ENCODE measurements around the gene DLX2. TPM values are rescaled to one million over a fixed set of nuclear protein-coding genes. Genes with fewer than 3 reads are reported as not detected.
"Not testable (repeated sequence)": the region's sequence is repeated elsewhere in the genome, so short reads cannot be mapped to it uniquely, and the experiment has no call there.

Gene DLX2
- total RNA-seq (0.47 TPM), polyA plus RNA-seq (not detected)

DNA sequence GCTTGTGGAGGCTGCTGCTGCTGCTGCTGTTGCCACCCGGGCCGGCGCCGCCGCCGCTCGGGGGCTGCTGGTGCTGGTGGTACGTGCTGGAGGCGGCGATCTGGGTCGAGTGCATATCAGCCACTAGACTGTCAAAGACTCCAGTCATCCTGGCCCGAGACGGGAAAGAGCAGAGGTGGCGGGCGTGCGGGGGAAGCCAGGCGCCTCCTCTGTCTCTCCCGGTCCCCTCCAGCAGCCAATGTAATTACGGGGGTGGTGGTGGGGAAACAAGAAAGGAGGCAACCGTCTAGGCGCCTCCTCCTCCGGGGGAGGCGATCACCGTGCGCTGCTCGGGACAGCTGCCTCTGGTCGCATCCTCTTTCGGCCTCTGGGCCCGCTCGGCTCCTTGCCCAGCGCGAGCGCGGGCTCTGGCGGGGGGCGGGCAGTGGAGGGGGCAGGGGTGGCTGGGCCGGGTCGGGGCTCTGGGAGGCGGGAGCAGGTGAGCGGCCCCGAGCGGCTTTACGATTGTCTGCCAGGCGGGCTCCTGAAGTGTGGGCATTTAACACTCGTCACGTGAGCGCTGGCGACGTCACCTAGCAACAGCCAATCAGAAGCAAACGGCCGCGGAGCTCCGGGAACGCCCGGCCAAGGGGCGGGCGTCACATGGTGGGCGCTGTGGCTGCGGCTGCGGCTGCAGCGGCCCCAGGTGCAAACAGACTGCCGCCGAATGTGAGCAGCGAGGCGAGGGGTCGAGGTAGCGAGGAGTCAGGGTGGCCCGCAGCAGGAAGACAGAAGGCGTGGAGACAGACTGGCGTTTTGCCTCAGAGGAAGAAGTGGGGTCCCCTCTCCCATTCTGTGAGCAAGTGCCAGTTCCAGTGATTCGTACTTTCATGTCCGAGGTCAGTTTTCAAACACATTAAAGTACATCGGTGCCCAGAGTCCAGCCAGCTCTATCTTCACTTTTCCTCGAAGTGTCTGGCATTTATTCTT, at the start of gene DLX2:
DLX2 (minus strand) TSS at position 510 of the 969 bp plus-strand sequence; CDS start at position 148, 362 bp downstream.
- Mint-ChIP-seq H3K36me3 (peaks cover 6% of the 10 kb centered on the region), H3K4me1 (peaks cover 24 to 65% (median 39%) of the 10 kb centered on the region in 4 donors), H3K27me3 (peaks cover 80% of the 10 kb centered on the region), H3K27ac (peak within 1 kb of the TSS; percentile 38 to 94 (median 60)), H3K9me3 (peaks cover 0 to 7% (median 2%) of the 10 kb centered on the region in 7 donors), H3K4me3 (peak within 1 kb of the TSS; percentile 82 to 90 (median 88))
- Histone ChIP-seq H3K36me3 (ENCODE audit: control insufficient read depth, insufficient read depth, low read length) (no peaks in the 10 kb centered on the region), H3K9me3 (ENCODE audit: control insufficient read depth in 2 of 2, low read length in 2 of 2) (no peaks in the 10 kb centered on the region), H3K4me1 (ENCODE audit: control insufficient read depth, insufficient read depth, low read length, poor library complexity, severe bottlenecking) (peaks cover 78% of the 10 kb centered on the region), H3K27ac (ENCODE audit: insufficient read depth, low read length, poor library complexity, severe bottlenecking) (no peak within 1 kb of the TSS), H3K4me3 (ENCODE audit: low read depth, low read length) (peak within 1 kb of the TSS; percentile 58), H3K27me3 (ENCODE audit: control insufficient read depth, insufficient read depth, low read length) (peaks cover 56% of the 10 kb centered on the region)
- ATAC-seq (ENCODE audit: low read depth in 2 of 2) (peak; percentile 22 to 25), DNase-seq (peak; percentile 45 to 83 (median 58))

DNA sequence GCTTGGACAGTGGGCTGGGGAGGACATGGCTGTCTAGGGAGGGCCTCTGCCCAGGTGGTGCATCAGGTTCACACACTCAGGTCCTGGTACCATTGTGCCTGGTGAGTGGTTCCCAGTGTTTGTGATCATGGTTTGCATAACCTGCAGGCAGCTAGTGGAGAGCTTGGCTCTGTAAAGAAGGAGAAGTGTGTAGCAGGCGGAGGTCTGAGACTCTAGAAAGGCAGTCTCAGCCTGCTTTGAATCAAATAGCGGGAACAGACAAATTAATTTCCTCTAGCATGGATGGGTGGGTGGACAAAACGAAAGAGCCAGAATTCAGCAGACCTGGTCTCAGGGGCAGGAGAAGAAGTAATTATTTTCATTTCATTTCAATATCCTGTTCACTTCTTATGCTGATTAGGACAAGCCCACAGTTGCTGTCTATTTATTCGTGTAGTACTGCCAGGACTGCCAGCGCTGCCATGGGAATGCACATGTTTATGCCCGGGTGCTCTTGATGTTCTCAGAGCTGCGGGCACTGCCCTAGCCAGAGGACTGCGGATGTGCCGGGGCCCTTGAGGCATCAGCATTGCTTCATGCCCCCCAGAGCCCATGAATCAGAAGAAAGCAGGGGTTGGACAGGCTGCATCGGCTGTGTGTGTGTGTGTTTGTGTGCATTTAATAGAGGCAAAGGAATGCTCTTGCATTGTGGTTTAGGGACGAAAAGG, 45.4 kb upstream of the DLX2 start:
- H3K27ac ChIP-seq (ENCODE audit: insufficient read depth, low read length, poor library complexity, severe bottlenecking), result no peak overlapping the region
- H3K9me3 ChIP-seq (ENCODE audit: control insufficient read depth in 2 of 2, low read length in 2 of 2), result no peaks in the 10 kb centered on the region
- H3K36me3 ChIP-seq (ENCODE audit: control insufficient read depth, insufficient read depth, low read length), result no peaks in the 10 kb centered on the region
- peaks cover 0 to 3% (median 0%) of the 10 kb centered on the region in 7 donors for H3K9me3 Mint-ChIP-seq
- H3K36me3 Mint-ChIP-seq, result no peaks in the 10 kb centered on the region
- H3K4me3 Mint-ChIP-seq, result no peak overlapping the region
- no peak overlapping the region for H3K4me3 ChIP-seq (ENCODE audit: low read depth, low read length)
- H3K27me3 Mint-ChIP-seq, result peaks cover 50% of the 10 kb centered on the region
- peaks cover 0 to 3% (median 2%) of the 10 kb centered on the region in 4 donors for H3K4me1 Mint-ChIP-seq
- no peaks in the 10 kb centered on the region for H3K4me1 ChIP-seq (ENCODE audit: control insufficient read depth, insufficient read depth, low read length, poor library complexity, severe bottlenecking)
- H3K27ac Mint-ChIP-seq, result no peak overlapping the region
- DNase-seq (no peak), ATAC-seq (ENCODE audit: low read depth in 2 of 2) (no peak)
- H3K27me3 ChIP-seq (ENCODE audit: control insufficient read depth, insufficient read depth, low read length), result peaks cover 2% of the 10 kb centered on the region

DNA sequence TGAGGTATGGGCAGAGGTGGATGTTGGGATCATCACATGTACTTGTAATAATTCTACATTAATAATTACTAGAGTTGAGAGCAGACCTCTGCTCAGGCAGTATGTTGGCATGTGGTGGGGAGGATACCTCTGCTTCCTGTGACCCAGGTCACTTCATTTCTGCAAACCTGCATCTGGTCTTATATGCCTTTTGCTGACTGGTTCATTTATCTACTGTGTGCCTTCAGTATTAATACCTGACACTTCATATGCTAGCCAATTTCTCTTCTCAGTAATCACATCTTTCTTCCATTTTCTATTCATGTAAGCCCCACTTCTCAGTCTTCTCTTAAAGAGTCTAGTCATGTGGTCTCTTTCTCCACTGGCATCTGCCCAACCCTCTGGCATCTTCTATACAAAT, 41.1 kb upstream of the DLX2 start:
- no peaks in the 10 kb centered on the region for H3K36me3 ChIP-seq (ENCODE audit: control insufficient read depth, insufficient read depth, low read length)
- DNase-seq (no peak), ATAC-seq (ENCODE audit: low read depth in 2 of 2) (no peak)
- no peak overlapping the region for H3K4me3 ChIP-seq (ENCODE audit: low read depth, low read length)
- Mint-ChIP-seq H3K27me3 (peaks cover 39% of the 10 kb centered on the region), H3K4me1 (no peaks in the 10 kb centered on the region), H3K4me3 (no peak overlapping the region), H3K36me3 (no peaks in the 10 kb centered on the region), H3K9me3 (no peaks in the 10 kb centered on the region), H3K27ac (no peak overlapping the region)
- H3K4me1 ChIP-seq (ENCODE audit: control insufficient read depth, insufficient read depth, low read length, poor library complexity, severe bottlenecking), result no peaks in the 10 kb centered on the region
- no peaks in the 10 kb centered on the region for H3K9me3 ChIP-seq (ENCODE audit: control insufficient read depth in 2 of 2, low read length in 2 of 2)
- H3K27ac ChIP-seq (ENCODE audit: insufficient read depth, low read length, poor library complexity, severe bottlenecking), result no peak overlapping the region
- H3K27me3 ChIP-seq (ENCODE audit: control insufficient read depth, insufficient read depth, low read length), result peaks cover 2% of the 10 kb centered on the region

DNA sequence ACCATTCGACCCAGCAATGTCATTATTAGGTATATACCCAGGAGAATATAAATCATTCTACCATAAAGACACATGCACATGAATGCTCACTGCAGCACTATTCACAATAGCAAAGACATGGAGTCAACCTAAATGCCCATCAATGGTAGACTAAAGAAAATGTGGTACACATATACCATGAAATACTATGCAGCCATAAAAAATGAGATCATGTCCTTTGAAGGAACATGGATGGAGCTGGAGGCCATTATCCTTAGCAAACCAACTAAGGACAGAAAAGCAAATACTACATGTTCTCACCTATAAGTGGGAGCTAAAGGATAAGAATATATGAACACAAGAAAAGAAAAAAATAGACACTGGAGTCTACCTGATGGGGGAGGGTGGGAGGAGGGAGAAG, 36.0 kb upstream of the DLX2 start:
- H3K36me3 ChIP-seq (ENCODE audit: control insufficient read depth, insufficient read depth, low read length); H3K4me3 ChIP-seq (ENCODE audit: low read depth, low read length); DNase-seq; ATAC-seq (ENCODE audit: low read depth in 2 of 2); H3K36me3 Mint-ChIP-seq; H3K9me3 Mint-ChIP-seq; H3K4me3 Mint-ChIP-seq; H3K27ac Mint-ChIP-seq; H3K27me3 ChIP-seq (ENCODE audit: control insufficient read depth, insufficient read depth, low read length); H3K27ac ChIP-seq (ENCODE audit: insufficient read depth, low read length, poor library complexity, severe bottlenecking); H3K4me1 ChIP-seq (ENCODE audit: control insufficient read depth, insufficient read depth, low read length, poor library complexity, severe bottlenecking); H3K4me1 Mint-ChIP-seq; H3K9me3 ChIP-seq (ENCODE audit: control insufficient read depth in 2 of 2, low read length in 2 of 2): not testable (repeated sequence)
- peaks cover 20% of the 10 kb centered on the region for H3K27me3 Mint-ChIP-seq

DNA sequence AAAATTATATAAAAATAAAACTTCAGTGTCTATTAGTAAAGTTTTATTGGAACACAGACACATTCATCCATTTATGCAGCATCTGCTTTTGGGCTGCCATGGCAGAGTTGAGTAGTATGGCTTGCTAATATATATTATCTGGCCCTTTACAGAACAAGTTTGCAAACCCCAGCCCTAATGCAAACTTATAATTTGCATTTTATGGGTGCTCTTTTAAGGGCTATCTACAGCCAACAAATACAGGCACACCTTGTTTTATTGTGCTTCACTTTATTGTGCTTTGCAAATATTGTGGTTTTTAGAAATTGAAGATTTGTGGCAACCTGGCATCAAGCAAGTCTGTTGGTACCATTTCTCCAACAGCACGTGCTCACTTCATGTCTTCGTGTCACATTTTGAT, 35.2 kb upstream of the DLX2 start:
- peaks cover 4% of the 10 kb centered on the region for H3K27me3 ChIP-seq (ENCODE audit: control insufficient read depth, insufficient read depth, low read length)
- no peaks in the 10 kb centered on the region for H3K9me3 ChIP-seq (ENCODE audit: control insufficient read depth in 2 of 2, low read length in 2 of 2)
- no peak overlapping the region for H3K27ac ChIP-seq (ENCODE audit: insufficient read depth, low read length, poor library complexity, severe bottlenecking)
- H3K4me3 Mint-ChIP-seq, result no peak overlapping the region
- H3K27me3 Mint-ChIP-seq, result peaks cover 16% of the 10 kb centered on the region
- H3K27ac Mint-ChIP-seq, result no peak overlapping the region
- ATAC-seq (ENCODE audit: low read depth in 2 of 2) (no peak), DNase-seq (no peak)
- H3K36me3 Mint-ChIP-seq, result no peaks in the 10 kb centered on the region
- no peak overlapping the region for H3K4me3 ChIP-seq (ENCODE audit: low read depth, low read length)
- no peaks in the 10 kb centered on the region for H3K4me1 ChIP-seq (ENCODE audit: control insufficient read depth, insufficient read depth, low read length, poor library complexity, severe bottlenecking)
- H3K9me3 Mint-ChIP-seq, result no peaks in the 10 kb centered on the region
- no peaks in the 10 kb centered on the region for H3K36me3 ChIP-seq (ENCODE audit: control insufficient read depth, insufficient read depth, low read length)
- H3K4me1 Mint-ChIP-seq, result no peaks in the 10 kb centered on the region

DNA sequence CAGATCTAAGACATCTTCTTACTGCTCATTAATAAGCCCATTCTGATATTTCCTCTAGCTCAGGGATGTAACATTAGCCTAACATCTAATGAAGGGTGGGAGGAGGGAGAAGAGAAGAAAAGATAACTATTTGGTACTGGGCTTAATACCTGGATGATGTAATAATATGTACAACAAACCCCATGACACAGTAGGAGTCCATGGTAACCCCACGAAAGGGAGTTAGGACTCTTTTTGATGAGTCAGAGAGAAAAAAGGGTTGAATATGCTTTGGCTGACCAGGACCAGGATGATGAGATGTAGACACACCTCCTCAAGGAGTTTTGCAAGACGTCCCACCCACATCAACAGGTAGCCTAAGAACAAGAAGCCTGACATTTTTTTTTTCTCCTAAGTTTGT, 34.4 kb upstream of the DLX2 start:
- Histone ChIP-seq H3K4me3 (ENCODE audit: low read depth, low read length) (no peak overlapping the region), H3K27ac (ENCODE audit: insufficient read depth, low read length, poor library complexity, severe bottlenecking) (no peak overlapping the region), H3K4me1 (ENCODE audit: control insufficient read depth, insufficient read depth, low read length, poor library complexity, severe bottlenecking) (no peaks in the 10 kb centered on the region), H3K27me3 (ENCODE audit: control insufficient read depth, insufficient read depth, low read length) (peaks cover 4% of the 10 kb centered on the region), H3K9me3 (ENCODE audit: control insufficient read depth in 2 of 2, low read length in 2 of 2) (no peaks in the 10 kb centered on the region), H3K36me3 (ENCODE audit: control insufficient read depth, insufficient read depth, low read length) (no peaks in the 10 kb centered on the region)
- Mint-ChIP-seq H3K4me1 (no peaks in the 10 kb centered on the region), H3K9me3 (no peaks in the 10 kb centered on the region), H3K4me3 (no peak overlapping the region), H3K27me3 (peaks cover 20% of the 10 kb centered on the region), H3K36me3 (no peaks in the 10 kb centered on the region), H3K27ac (no peak overlapping the region)
- no peak for ATAC-seq (ENCODE audit: low read depth in 2 of 2)
- DNase-seq, result no peak

DNA sequence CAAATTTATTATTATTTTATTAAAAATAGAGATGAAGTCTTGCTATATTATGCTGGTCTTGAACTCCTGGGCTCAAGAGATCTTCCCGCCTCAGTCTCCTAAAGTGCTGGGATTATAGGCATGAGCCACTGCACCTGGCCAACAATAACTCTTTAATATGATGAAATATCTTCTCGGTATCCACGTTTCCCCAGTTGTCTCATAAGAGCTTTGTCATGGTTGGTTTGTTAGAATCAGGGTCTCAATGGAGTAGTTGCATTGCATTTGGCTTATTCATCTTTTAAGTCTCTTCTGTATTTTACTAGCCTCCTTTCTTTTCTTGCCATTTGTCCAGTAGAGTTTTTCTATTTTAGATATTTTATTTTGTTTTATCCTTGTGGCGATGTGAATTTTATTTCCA, 32.7 kb upstream of the DLX2 start:
- no peak for DNase-seq
- H3K27ac Mint-ChIP-seq, result no peak overlapping the region
- Histone ChIP-seq H3K27ac (ENCODE audit: insufficient read depth, low read length, poor library complexity, severe bottlenecking) (no peak overlapping the region), H3K4me1 (ENCODE audit: control insufficient read depth, insufficient read depth, low read length, poor library complexity, severe bottlenecking) (no peaks in the 10 kb centered on the region), H3K27me3 (ENCODE audit: control insufficient read depth, insufficient read depth, low read length) (peaks cover 4% of the 10 kb centered on the region), H3K4me3 (ENCODE audit: low read depth, low read length) (no peak overlapping the region), H3K36me3 (ENCODE audit: control insufficient read depth, insufficient read depth, low read length) (no peaks in the 10 kb centered on the region), H3K9me3 (ENCODE audit: control insufficient read depth in 2 of 2, low read length in 2 of 2) (peaks cover 0 to 2% of the 10 kb centered on the region in 2 experiments)
- H3K9me3 Mint-ChIP-seq, result no peaks in the 10 kb centered on the region
- ATAC-seq (ENCODE audit: low read depth in 2 of 2), result no peak
- H3K36me3 Mint-ChIP-seq, result no peaks in the 10 kb centered on the region
- no peaks in the 10 kb centered on the region for H3K4me1 Mint-ChIP-seq
- H3K4me3 Mint-ChIP-seq, result no peak overlapping the region
- peaks cover 20% of the 10 kb centered on the region for H3K27me3 Mint-ChIP-seq

All from CD4-positive, CD25-positive, alpha-beta regulatory T cell (primary cell).